D721Med (cell line): ENCODE data around the gene SFTA2.
"Not testable (repeated sequence)": the region's sequence is repeated elsewhere in the genome, so short reads cannot be mapped to it uniquely, and the experiment has no call there.

ENCODE experiments used
- DNase-seq: peaks from one replicate; pipeline ENCODE4 v3.0.0; 2011; ENCODE audit warnings: low spot score; ENCODE audit not compliant: insufficient read length
- FAIRE-seq: peaks from 2 replicates; lab custom pipeline; 2011; peaks lifted over from hg19 to GRCh38; lab: Jason Lieb, UNC
- TF ChIP-seq, protein P1 (sequence below): IDR thresholded peaks from 2 replicates; pipeline ENCODE4 v1.5.1; 2012; ENCODE audit warnings: mild to moderate bottlenecking, control low read depth; ENCODE audit not compliant: insufficient read depth; ENCODE audit errors: missing control alignments

SFTA2 gene

DNA sequence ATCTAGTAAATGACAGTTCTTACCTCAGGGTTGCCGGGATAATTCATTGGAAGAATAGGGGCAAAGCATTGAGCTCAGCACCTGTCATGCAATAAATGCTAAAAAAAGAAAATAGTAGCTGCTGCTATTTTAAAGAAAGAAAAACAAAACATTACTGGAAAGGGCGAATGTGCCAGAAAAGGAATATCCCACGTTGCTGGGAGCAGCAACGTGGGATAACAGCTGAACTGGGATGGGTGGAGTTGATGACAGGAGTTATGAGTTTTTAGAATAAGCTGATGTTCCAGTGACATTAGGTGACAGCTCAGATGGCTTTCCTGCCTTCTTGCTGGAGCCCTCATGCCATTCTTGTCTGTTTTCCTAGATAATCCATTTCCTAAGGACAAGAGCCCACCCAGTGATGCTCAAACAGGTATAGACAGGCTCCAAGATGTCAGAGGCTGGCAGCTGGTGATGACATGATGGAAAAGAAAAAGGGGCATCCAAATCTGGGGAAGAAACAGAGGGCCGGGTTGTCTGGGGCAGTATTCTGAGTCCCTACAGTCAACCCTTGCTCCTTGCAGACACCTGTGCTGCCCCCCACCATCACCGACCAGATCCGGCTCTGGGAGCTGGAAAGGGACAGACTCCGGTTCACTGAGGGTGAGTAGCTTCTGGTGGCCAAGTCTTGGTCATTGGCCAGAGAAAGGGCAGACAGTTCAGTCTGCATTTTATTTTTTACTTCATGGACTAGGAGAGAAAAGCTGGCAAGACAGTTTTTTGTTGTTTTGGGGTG, 19.0 kb downstream of the SFTA2 start:
- no peak for FAIRE-seq

GRCh38 chr6:30910473-30910872, 21.5 kb downstream of the SFTA2 start:
- not testable (repeated sequence) for DNase-seq, FAIRE-seq

More for the DNA sequence above, 19.0 kb downstream of the SFTA2 start:
- TF ChIP-seq, protein P1, sequence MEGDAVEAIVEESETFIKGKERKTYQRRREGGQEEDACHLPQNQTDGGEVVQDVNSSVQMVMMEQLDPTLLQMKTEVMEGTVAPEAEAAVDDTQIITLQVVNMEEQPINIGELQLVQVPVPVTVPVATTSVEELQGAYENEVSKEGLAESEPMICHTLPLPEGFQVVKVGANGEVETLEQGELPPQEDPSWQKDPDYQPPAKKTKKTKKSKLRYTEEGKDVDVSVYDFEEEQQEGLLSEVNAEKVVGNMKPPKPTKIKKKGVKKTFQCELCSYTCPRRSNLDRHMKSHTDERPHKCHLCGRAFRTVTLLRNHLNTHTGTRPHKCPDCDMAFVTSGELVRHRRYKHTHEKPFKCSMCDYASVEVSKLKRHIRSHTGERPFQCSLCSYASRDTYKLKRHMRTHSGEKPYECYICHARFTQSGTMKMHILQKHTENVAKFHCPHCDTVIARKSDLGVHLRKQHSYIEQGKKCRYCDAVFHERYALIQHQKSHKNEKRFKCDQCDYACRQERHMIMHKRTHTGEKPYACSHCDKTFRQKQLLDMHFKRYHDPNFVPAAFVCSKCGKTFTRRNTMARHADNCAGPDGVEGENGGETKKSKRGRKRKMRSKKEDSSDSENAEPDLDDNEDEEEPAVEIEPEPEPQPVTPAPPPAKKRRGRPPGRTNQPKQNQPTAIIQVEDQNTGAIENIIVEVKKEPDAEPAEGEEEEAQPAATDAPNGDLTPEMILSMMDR = no peak
- DNase-seq = no peak

DNA sequence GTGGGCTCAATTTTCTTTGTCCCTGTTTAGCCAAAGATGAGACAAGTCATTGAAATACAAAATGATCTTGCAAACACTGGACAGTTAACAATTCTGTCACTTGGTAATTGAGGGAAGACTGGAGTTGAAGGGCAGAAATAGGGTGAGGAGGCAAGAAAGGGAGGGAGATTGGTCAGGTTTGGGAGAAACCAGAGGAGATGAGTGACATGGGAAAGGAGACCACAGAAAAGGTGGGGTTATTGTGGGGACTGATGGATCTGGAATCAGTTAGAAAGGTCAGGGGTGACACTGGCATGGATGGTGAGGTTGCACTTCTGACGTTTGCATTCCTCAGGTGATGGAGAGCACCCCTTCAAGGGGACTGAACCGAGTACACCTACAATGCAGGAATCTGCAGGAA, 23.3 kb downstream of the SFTA2 start:
- DNase-seq = no peak
- TF ChIP-seq, protein P1 = no peak
- no peak for FAIRE-seq

GRCh38 chr6:30907758-30908591, 24.0 kb downstream of the SFTA2 start, which contains the start of gene GTF2H4:
Gene GTF2H4 (plus strand): TSS chr6:30908207.
- TF ChIP-seq, protein P1 = no peak
- FAIRE-seq (no peak), DNase-seq (peak; percentile 81)

GRCh38 chr6:30907290-30907757, 24.6 kb downstream of the SFTA2 start:
- not testable (repeated sequence) for FAIRE-seq, DNase-seq

GRCh38 chr6:30903236-30903635, 28.7 kb downstream of the SFTA2 start:
- FAIRE-seq = no peak
- DNase-seq = no peak
- TF ChIP-seq, protein P1 = no peak

DNA sequence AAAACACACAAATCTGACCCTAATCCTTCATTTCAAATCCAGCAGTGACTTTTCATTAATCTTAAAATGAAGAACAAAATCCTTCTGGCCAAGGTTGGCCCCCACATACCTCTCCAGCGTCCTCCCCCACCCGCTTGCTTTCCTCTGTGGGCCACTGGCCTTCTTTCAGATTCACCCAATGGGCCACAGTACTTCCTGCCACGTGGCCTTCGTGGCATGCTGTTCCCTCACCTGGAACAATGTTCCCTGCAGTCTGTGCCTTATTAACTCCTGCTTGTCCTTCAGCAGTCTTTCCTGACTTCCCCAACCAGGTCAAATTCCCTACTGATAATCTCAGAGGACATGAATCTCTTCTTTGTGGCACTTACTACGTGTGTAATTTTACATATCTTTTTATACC, 29.3 kb downstream of the SFTA2 start:
- no peak for DNase-seq
- no peak for FAIRE-seq
- TF ChIP-seq, protein P1 = no peak

DNA sequence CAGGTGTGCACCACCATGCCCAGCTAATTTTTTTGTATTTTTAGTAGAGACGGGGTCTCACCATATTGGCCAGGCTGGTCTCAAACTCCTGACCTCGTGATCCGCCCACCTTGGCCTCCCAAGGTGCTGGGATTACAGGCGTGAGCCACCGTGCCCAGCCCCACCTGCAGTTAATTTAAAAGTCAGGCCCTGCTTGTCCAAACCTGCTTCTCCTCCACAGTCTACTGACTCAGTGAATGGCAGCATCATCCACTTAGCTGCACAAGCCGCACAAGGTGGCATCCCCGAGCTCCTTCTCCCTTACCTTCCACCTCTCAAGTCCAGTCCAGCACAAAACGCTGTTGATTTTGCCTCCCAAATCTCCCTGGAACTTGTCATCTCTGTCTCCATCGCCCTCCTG, 29.8 kb downstream of the SFTA2 start:
- FAIRE-seq, DNase-seq: not testable (repeated sequence)
